ENCODE data around the gene TSR1. TPM values are rescaled to one million over a fixed set of nuclear protein-coding genes. Genes with fewer than 3 reads are reported as not detected.

TSR1 gene
- total and polyA plus RNA-seq, 2 donors (not counting 1 experiment from before 2014, with no cell fraction given): 13.7 to 42.4 TPM

DNA sequence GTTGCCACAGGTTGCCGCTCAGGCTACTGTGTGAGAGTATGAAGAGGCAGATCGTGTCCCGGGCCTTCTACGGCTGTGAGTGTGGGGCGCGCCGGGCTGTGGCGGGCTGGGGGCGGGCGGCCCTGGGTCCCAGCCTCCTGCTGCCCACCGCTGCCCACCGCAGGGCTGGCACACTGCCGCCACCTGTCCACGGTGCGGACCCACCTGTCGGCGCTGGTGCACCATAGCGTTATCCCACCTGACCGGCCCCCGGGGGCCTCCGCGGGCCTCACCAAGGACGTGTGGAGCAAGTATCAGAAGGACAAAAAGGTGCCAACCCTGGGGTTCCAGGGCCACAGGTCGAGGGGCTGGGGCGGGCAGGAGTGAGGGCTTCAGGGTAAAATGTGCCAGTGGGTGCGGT lies 35.9 kb upstream of the TSR1 start:
- no peaks in the 10 kb centered on the region for H3K27me3 ChIP-seq (ENCODE audit: control insufficient read depth, insufficient read depth, low read length)
- no peak overlapping the region for H3K9ac ChIP-seq (ENCODE audit: insufficient read depth, low read length)
- no peak for DNase-seq (ENCODE audit: low read depth in 2 of 2)
- peaks cover 8% of the 10 kb centered on the region for H3K36me3 ChIP-seq (ENCODE audit: control insufficient read depth, insufficient read depth, low read length)
- no peak overlapping the region for H2AFZ ChIP-seq (ENCODE audit: low read length)
- no peaks in the 10 kb centered on the region for H4K20me1 ChIP-seq (ENCODE audit: control insufficient read depth, extremely low read depth, insufficient read depth, low read length)
- no peaks in the 10 kb centered on the region for H3K4me1 ChIP-seq (ENCODE audit: control insufficient read depth, extremely low read depth, insufficient read depth, low read length)
- H3K4me3 ChIP-seq (replicated peaks in 1 of 4; ENCODE audit: control extremely low read depth in 1 of 4, insufficient read depth in 1 of 4, low read depth in 3 of 4, low read length in 4 of 4): no peak overlapping the region
- TF ChIP-seq, protein P1, sequence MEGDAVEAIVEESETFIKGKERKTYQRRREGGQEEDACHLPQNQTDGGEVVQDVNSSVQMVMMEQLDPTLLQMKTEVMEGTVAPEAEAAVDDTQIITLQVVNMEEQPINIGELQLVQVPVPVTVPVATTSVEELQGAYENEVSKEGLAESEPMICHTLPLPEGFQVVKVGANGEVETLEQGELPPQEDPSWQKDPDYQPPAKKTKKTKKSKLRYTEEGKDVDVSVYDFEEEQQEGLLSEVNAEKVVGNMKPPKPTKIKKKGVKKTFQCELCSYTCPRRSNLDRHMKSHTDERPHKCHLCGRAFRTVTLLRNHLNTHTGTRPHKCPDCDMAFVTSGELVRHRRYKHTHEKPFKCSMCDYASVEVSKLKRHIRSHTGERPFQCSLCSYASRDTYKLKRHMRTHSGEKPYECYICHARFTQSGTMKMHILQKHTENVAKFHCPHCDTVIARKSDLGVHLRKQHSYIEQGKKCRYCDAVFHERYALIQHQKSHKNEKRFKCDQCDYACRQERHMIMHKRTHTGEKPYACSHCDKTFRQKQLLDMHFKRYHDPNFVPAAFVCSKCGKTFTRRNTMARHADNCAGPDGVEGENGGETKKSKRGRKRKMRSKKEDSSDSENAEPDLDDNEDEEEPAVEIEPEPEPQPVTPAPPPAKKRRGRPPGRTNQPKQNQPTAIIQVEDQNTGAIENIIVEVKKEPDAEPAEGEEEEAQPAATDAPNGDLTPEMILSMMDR (conservative IDR thresholded peaks at IDR 0.05 in 1 of 2, IDR thresholded peaks at IDR 0.05 in 1 of 2; ENCODE audit: low read depth in 1 of 2, low read length in 2 of 2): no peak
- TF ChIP-seq EZH2 (IDR thresholded peaks at IDR 0.05; ENCODE audit: low read length, missing control alignments): no peak
- H3K79me2 ChIP-seq (ENCODE audit: control insufficient read depth, insufficient read depth, low read length): no peaks in the 10 kb centered on the region
- no peaks in the 10 kb centered on the region for H3K9me3 ChIP-seq (ENCODE audit: control insufficient read depth, insufficient read depth, low read depth, low read length)
- H3K27ac ChIP-seq (ENCODE audit: insufficient read depth, low read length): no peak overlapping the region
- no peak overlapping the region for H3K4me2 ChIP-seq (ENCODE audit: extremely low read depth, insufficient read depth, low read length)

- Histone ChIP-seq H3K9me3 (ENCODE audit: control insufficient read depth, insufficient read depth, low read depth, low read length) (no peaks in the 10 kb centered on the region), H3K36me3 (ENCODE audit: control insufficient read depth, insufficient read depth, low read length) (peaks cover 8% of the 10 kb centered on the region), H3K4me3 (replicated peaks in 1 of 4; ENCODE audit: control extremely low read depth in 1 of 4, insufficient read depth in 1 of 4, low read depth in 3 of 4, low read length in 4 of 4) (no peak overlapping the region), H3K27ac (ENCODE audit: insufficient read depth, low read length) (no peak overlapping the region), H3K4me2 (ENCODE audit: extremely low read depth, insufficient read depth, low read length) (no peak overlapping the region), H3K4me1 (ENCODE audit: control insufficient read depth, extremely low read depth, insufficient read depth, low read length) (no peaks in the 10 kb centered on the region), H4K20me1 (ENCODE audit: control insufficient read depth, extremely low read depth, insufficient read depth, low read length) (no peaks in the 10 kb centered on the region), H3K9ac (ENCODE audit: insufficient read depth, low read length) (no peak overlapping the region), H3K27me3 (ENCODE audit: control insufficient read depth, insufficient read depth, low read length) (no peaks in the 10 kb centered on the region), H3K79me2 (ENCODE audit: control insufficient read depth, insufficient read depth, low read length) (no peaks in the 10 kb centered on the region), H2AFZ (ENCODE audit: low read length) (no peak overlapping the region)
- TF ChIP-seq EZH2 (IDR thresholded peaks at IDR 0.05; ENCODE audit: low read length, missing control alignments): no peak
- TF ChIP-seq, protein P1 (conservative IDR thresholded peaks at IDR 0.05 in 1 of 2, IDR thresholded peaks at IDR 0.05 in 1 of 2; ENCODE audit: low read depth in 1 of 2, low read length in 2 of 2): no peak
- no peak for DNase-seq (ENCODE audit: low read depth in 2 of 2)
These were observed 35.2 kb upstream of the TSR1 start for GRCh38 chr17:2371183-2372130.

GRCh38 chr17:2370211-2370589 lies 33.9 kb upstream of the TSR1 start:
- H3K27me3 ChIP-seq (ENCODE audit: control insufficient read depth, insufficient read depth, low read length): no peaks in the 10 kb centered on the region
- no peak overlapping the region for H3K4me3 ChIP-seq (replicated peaks in 1 of 4; ENCODE audit: control extremely low read depth in 1 of 4, insufficient read depth in 1 of 4, low read depth in 3 of 4, low read length in 4 of 4)
- no peak overlapping the region for H2AFZ ChIP-seq (ENCODE audit: low read length)
- no peaks in the 10 kb centered on the region for H3K9me3 ChIP-seq (ENCODE audit: control insufficient read depth, insufficient read depth, low read depth, low read length)
- no peak for TF ChIP-seq EZH2 (IDR thresholded peaks at IDR 0.05; ENCODE audit: low read length, missing control alignments)
- TF ChIP-seq, protein P1 (conservative IDR thresholded peaks at IDR 0.05 in 1 of 2, IDR thresholded peaks at IDR 0.05 in 1 of 2; ENCODE audit: low read depth in 1 of 2, low read length in 2 of 2): no peak
- H3K4me2 ChIP-seq (ENCODE audit: extremely low read depth, insufficient read depth, low read length): no peak overlapping the region
- H3K27ac ChIP-seq (ENCODE audit: insufficient read depth, low read length): no peak overlapping the region
- no peaks in the 10 kb centered on the region for H3K4me1 ChIP-seq (ENCODE audit: control insufficient read depth, extremely low read depth, insufficient read depth, low read length)
- no peaks in the 10 kb centered on the region for H3K79me2 ChIP-seq (ENCODE audit: control insufficient read depth, insufficient read depth, low read length)
- H3K36me3 ChIP-seq (ENCODE audit: control insufficient read depth, insufficient read depth, low read length): peaks cover 8% of the 10 kb centered on the region
- H3K9ac ChIP-seq (ENCODE audit: insufficient read depth, low read length): no peak overlapping the region
- no peaks in the 10 kb centered on the region for H4K20me1 ChIP-seq (ENCODE audit: control insufficient read depth, extremely low read depth, insufficient read depth, low read length)
- DNase-seq (ENCODE audit: low read depth in 2 of 2): no peak
